Ishikawa (cell line): Measurements from ENCODE around the gene DLL1.

Source experiments
- CEBPB ChIP-seq: IDR thresholded peaks from 2 replicates; pipeline ENCODE4 v1.6.1; 2012
- CREB1 ChIP-seq: IDR thresholded peaks from 2 replicates; pipeline ENCODE4 v1.6.1; 2012; ENCODE audit warnings: low read depth
- EGR1 ChIP-seq: IDR thresholded peaks from 2 replicates; pipeline ENCODE4 v1.6.1; 2012
- EP300 ChIP-seq: IDR thresholded peaks from 2 replicates; pipeline ENCODE4 v1.6.1; 2012; ENCODE audit warnings: borderline replicate concordance
- FOXM1 ChIP-seq: IDR thresholded peaks from 2 replicates; pipeline ENCODE4 v1.6.1; 2012; ENCODE audit warnings: low read depth, borderline replicate concordance
- MAX ChIP-seq: IDR thresholded peaks from 2 replicates; pipeline ENCODE4 v1.6.1; 2012
- NFIC ChIP-seq: IDR thresholded peaks from 2 replicates; pipeline ENCODE4 v1.6.1; 2012
- RAD21 ChIP-seq: IDR thresholded peaks from 2 replicates; pipeline ENCODE4 v1.6.1; 2012; ENCODE audit warnings: low read depth
- REST ChIP-seq: IDR thresholded peaks from 2 replicates; pipeline ENCODE4 v1.6.1; 2012; ENCODE audit warnings: low read depth, mild to moderate bottlenecking
- TAF1 ChIP-seq: IDR thresholded peaks from 2 replicates; pipeline ENCODE4 v1.6.1; 2012; ENCODE audit warnings: low read depth, mild to moderate bottlenecking
- TCF12 ChIP-seq: IDR thresholded peaks from 2 replicates; pipeline ENCODE4 v1.6.1; 2012; ENCODE audit warnings: low read depth
- USF1 ChIP-seq: IDR thresholded peaks from 2 replicates; pipeline ENCODE4 v1.6.1; 2012
- YY1 ChIP-seq: IDR thresholded peaks from 2 replicates; pipeline ENCODE4 v1.6.1; 2012; ENCODE audit warnings: low read depth
- ZBTB7A ChIP-seq: IDR thresholded peaks from 2 replicates; pipeline ENCODE4 v1.6.1; 2012; ENCODE audit warnings: low read depth

GRCh38 chr6:170296746-170297575 is 6.1 kb upstream of the DLL1 start:
- TF ChIP-seq EP300: no peak
- TF ChIP-seq TAF1: no peak
- no peak for TF ChIP-seq RAD21
- TF ChIP-seq YY1: no peak
- TF ChIP-seq FOXM1: no peak
- TF ChIP-seq MAX: no peak
- no peak for TF ChIP-seq CEBPB
- no peak for TF ChIP-seq REST
- TF ChIP-seq ZBTB7A: no peak
- TF ChIP-seq CREB1: no peak
- no peak for TF ChIP-seq TCF12
- no peak for TF ChIP-seq NFIC
- no peak for TF ChIP-seq USF1
- no peak for TF ChIP-seq EGR1
